Measurements from ENCODE around the gene PARD3. TPM values are rescaled to one million over a fixed set of nuclear protein-coding genes. Genes with fewer than 3 reads are reported as not detected.

Gene PARD3
- total RNA-seq, 1 experiment from 2014 or later, result 46.3 TPM

- CTCF ChIA-PET, result no interaction called here
- DNase-seq (ENCODE audit: low read depth, low spot score), result no peak
Measured at GRCh38 chr10:34633374-34633773, 181.7 kb downstream of the PARD3 start.

GRCh38 chr10:34629084-34629483, 186.0 kb downstream of the PARD3 start:
- ChIA-PET POLR2A (no interaction called here), RAD21 (ENCODE audit: low non-redundant PET in 1 of 2, low total read pairs in 2 of 2, uncharacterized antibody in 2 of 2, unreplicated experiment in 2 of 2) (no interaction called here), CTCF (no interaction called here)
- intact Hi-C loops (cut with micrococcal nuclease), result no loop called here
- H3K79me2 ChIP-seq (ENCODE audit: insufficient read depth, low read length), result peaks cover 5% of the 10 kb centered on the region; the same call in 1 of the 2 replicates
- no peak for DNase-seq (ENCODE audit: low read depth, low spot score)
- H3K9me3 ChIP-seq (ENCODE audit: control insufficient read depth in 1 of 2, insufficient read depth in 1 of 2, low read depth in 1 of 2, low read length in 2 of 2), result no peaks in the 10 kb centered on the region
- no peaks in the 10 kb centered on the region for H4K20me1 ChIP-seq (ENCODE audit: insufficient read depth)
- no peak overlapping the region for H3K27ac ChIP-seq (ENCODE audit: low read depth, low read length)
- H2AFZ ChIP-seq (ENCODE audit: low read depth, low read length, poor library complexity, severe bottlenecking), result no peak overlapping the region
- H3K4me3 ChIP-seq (replicated peaks in 1 of 2; ENCODE audit: low read depth in 1 of 2, low read length in 2 of 2), result no peak overlapping the region
- H3K9ac ChIP-seq (ENCODE audit: low read length), result no peak overlapping the region
- no TSS peak for BruUV-seq (replicated peaks)
- no peak overlapping the region for H3K4me2 ChIP-seq (ENCODE audit: low read length)
- no peaks in the 10 kb centered on the region for H3K36me3 ChIP-seq (ENCODE audit: control insufficient read depth in 1 of 2, insufficient read depth in 2 of 2, low read length in 2 of 2)
- no peaks in the 10 kb centered on the region for H3K4me1 ChIP-seq (ENCODE audit: control insufficient read depth in 1 of 2, insufficient read depth in 2 of 2, low read length in 2 of 2)
- ATAC-seq, result no peak
- no peaks in the 10 kb centered on the region for H3K9me2 ChIP-seq (ENCODE audit: insufficient read depth)
- no peaks in the 10 kb centered on the region for H3K27me3 ChIP-seq (ENCODE audit: insufficient read depth, low read length)
- TF ChIP-seq MAX (IDR thresholded peaks at IDR 0.05) (no peak), EZH2 (IDR thresholded peaks at IDR 0.05) (no peak), ATF3 (IDR thresholded peaks at IDR 0.05) (no peak), JUND (IDR thresholded peaks at IDR 0.05) (no peak), SIN3A (IDR thresholded peaks at IDR 0.05; ENCODE audit: low read depth) (no peak), FOSL1 (IDR thresholded peaks at IDR 0.05; ENCODE audit: low read depth) (no peak), CTCF (IDR thresholded peaks at IDR 0.05 in 2 of 3, conservative IDR thresholded peaks at IDR 0.05 in 1 of 3; ENCODE audit: borderline replicate concordance in 1 of 3, insufficient read depth in 1 of 3, low read depth in 2 of 3, low read length in 2 of 3) (no peak), CBX3 (IDR thresholded peaks at IDR 0.05; ENCODE audit: low read depth) (no peak), RAD21 (IDR thresholded peaks at IDR 0.05; ENCODE audit: low read depth) (no peak), YY1 (IDR thresholded peaks at IDR 0.05; ENCODE audit: extremely low read depth, insufficient replicate concordance, low read depth, low read length) (no peak), ELF1 (IDR thresholded peaks at IDR 0.05; ENCODE audit: borderline replicate concordance, low read depth) (no peak), TCF7L2 (IDR thresholded peaks at IDR 0.05; ENCODE audit: borderline replicate concordance, extremely low read depth, insufficient read depth, insufficient read length) (no peak), ZBTB33 (IDR thresholded peaks at IDR 0.05; ENCODE audit: extremely low read depth, insufficient replicate concordance, low read length) (no peak), ZFX (IDR thresholded peaks at IDR 0.05) (no peak), EZH2phosphoT487 (IDR thresholded peaks at IDR 0.05; ENCODE audit: borderline replicate concordance) (no peak)

More at GRCh38 chr10:34633374-34633773, 181.7 kb downstream of the PARD3 start:
- Histone ChIP-seq H4K20me1 (ENCODE audit: insufficient read depth) (peaks cover 7% of the 10 kb centered on the region), H3K27ac (ENCODE audit: low read depth, low read length) (no peak overlapping the region), H3K4me3 (replicated peaks in 1 of 2; ENCODE audit: low read depth in 1 of 2, low read length in 2 of 2) (no peak overlapping the region), H2AFZ (ENCODE audit: low read depth, low read length, poor library complexity, severe bottlenecking) (no peak overlapping the region), H3K9me2 (ENCODE audit: insufficient read depth) (no peaks in the 10 kb centered on the region), H3K79me2 (ENCODE audit: insufficient read depth, low read length) (peaks cover 26% of the 10 kb centered on the region; the same call in 1 of the 2 replicates), H3K36me3 (ENCODE audit: control insufficient read depth in 1 of 2, insufficient read depth in 2 of 2, low read length in 2 of 2) (no peaks in the 10 kb centered on the region), H3K4me2 (ENCODE audit: low read length) (no peak overlapping the region), H3K9me3 (ENCODE audit: control insufficient read depth in 1 of 2, insufficient read depth in 1 of 2, low read depth in 1 of 2, low read length in 2 of 2) (no peaks in the 10 kb centered on the region), H3K9ac (ENCODE audit: low read length) (no peak overlapping the region), H3K27me3 (ENCODE audit: insufficient read depth, low read length) (no peaks in the 10 kb centered on the region), H3K4me1 (ENCODE audit: control insufficient read depth in 1 of 2, insufficient read depth in 2 of 2, low read length in 2 of 2) (no peaks in the 10 kb centered on the region)
- RAD21 ChIA-PET (ENCODE audit: low non-redundant PET in 1 of 2, low total read pairs in 2 of 2, uncharacterized antibody in 2 of 2, unreplicated experiment in 2 of 2), result no interaction called here
- ATAC-seq, result no peak
- intact Hi-C loops (cut with micrococcal nuclease), result loop anchor here (10.0 kb wide), 1 partner anchor 229 kb away; no protein-coding TSS in a partner anchor
- POLR2A ChIA-PET, result no interaction called here
- no peak for TF ChIP-seq SP1 (IDR thresholded peaks at IDR 0.05; ENCODE audit: low read depth)
- no peak for TF ChIP-seq EGR1 (IDR thresholded peaks at IDR 0.05; ENCODE audit: low read depth)
- no peak for TF ChIP-seq ZNF274 (IDR thresholded peaks at IDR 0.05; ENCODE audit: low read depth, low read length)
- no peak for TF ChIP-seq ATF3 (IDR thresholded peaks at IDR 0.05)
- BruUV-seq (replicated peaks), result no TSS peak

Data from HCT116 (cell line).